ENCODE results near the gene CARS2.
"Not testable (repeated sequence)": the region's sequence is repeated elsewhere in the genome, so short reads cannot be mapped to it uniquely, and the experiment has no call there.

CARS2 gene

DNA sequence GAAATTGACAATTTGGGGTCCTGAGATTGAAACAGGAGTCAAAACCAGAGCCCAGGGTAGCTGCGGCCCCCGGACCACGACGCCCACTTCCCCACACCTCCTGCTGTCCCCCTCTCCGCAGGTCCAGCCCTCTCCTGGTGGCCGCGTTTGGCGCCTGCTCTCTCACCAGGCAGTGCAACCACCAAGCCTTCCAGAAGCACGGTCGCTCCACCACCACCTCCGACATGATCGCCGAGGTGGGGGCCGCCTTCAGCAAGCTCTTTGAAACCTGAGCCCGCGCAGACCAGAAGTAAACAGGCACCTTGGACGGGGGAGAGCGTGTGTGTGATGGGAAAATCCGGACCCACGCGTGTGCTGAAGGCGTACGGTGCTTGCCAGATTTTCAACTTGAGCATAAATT lies 67.7 kb downstream of the CARS2 start:
- no peak for DNase-seq (ENCODE audit: low spot score)

DNA sequence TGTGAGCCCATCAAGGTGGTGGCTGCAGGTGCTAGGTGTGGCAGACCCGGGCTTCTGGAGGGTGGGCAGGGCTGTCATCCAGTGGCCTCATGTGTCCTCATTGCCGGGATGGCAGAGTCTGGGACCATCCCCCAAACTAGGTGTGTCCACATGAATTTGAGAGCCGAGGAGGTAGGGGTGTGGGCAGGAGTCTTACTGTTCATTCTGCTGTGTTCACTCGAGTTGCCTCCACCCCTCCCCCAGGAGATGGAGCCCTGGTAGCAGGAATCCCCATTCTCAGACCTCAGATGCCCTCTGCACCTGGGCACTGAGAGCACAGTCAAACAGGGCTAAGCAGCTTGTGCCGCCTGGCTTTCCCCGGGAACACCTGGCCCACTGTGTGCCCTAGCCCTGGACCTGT lies 68.2 kb downstream of the CARS2 start:
- no peak for DNase-seq (ENCODE audit: low spot score)

DNA sequence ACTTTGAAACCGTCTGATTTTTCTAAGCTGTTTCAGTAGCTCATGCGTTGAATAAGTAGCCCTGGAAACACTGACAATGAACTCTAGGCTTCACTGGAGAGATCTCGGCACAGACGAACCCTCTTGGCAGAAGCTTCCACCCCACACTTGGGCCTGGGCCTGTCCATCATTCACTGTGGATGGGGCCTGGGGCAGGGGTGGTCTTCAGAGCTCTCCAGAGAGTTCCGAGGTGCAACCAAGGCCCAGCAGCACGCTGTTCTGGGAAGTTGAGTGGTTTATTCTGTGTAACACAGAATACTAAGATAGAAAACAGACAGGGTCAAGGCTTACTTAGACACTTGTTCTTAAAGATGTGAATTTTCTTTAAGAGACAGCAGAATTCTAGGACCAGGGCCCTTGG lies 68.6 kb downstream of the CARS2 start:
- no peak for DNase-seq (ENCODE audit: low spot score)

DNA sequence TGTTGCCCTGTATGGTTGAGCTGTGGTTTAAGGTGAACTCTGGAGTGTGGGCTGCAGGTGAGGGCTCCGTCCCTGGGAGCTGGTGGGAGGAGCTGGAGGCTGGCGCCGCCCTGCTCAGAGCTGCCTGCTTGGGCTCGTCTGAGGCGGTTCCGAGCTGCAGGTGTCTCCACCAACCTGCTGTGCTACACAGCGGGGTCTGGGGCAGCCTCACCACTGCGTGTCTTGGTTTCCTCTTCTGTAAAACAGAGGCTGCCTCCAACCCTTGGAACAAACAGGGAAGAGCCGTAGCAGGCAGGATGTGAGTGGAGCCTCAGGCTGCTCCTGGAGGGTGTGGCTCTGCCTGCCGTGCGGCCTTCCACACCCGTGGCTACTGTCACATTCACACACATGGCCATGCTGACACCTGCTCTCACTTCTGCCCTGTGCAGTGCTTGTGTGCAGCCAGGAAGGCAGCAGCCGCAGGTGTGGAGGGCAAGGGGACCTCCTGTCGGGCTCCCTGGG lies 69.2 kb downstream of the CARS2 start:
- no peak for DNase-seq (ENCODE audit: low spot score)

DNA sequence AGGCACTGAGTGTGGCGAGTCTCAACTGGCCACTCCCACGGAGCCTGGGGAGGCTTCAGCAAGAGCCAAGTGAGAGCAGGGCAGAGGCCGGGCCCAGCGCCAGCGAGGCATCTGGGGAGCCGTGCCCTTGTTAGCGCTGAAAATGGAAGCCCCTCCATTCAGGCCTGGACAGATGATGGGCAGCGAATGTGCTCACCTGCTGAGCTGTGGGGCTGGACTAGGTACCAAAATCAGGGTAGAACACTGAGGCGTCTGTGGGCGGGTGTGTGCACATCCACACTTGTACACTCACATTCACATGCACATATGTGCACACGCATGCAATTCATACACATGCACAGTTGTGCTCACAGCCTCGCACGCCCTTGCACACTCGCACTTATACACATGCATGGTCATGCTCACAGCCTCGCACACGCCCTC lies 69.9 kb downstream of the CARS2 start:
- DNase-seq (ENCODE audit: low spot score), result no peak

DNA sequence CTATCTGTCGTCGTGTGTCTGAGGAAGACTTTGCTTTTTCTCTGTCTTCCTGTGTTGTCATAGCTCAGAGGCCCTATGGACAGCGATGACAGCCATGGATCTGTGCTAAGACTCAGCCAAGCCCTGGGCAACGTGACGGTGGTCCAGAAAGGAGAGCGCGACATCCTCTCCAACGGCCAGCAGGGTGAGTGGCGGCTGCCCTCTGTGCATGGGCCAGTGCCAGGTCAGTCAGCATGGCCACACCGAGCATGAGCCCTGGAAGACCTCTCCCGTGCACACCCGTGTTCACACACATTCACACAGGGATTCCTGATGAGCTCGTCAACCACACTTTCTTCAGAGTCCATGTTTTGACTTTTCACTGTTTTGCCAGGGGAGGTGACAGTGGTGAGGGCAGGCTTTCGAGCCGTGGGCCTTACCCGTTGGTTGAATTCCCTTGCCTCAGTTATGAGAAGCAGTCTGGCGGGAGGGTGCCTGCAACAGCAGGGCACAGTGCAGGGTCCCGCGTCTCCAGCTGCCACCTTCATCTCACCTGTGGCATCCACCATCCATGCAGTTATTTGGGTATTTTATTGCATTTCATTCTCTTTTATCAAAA lies 70.4 kb downstream of the CARS2 start:
- DNase-seq (ENCODE audit: low spot score), result no peak

DNA sequence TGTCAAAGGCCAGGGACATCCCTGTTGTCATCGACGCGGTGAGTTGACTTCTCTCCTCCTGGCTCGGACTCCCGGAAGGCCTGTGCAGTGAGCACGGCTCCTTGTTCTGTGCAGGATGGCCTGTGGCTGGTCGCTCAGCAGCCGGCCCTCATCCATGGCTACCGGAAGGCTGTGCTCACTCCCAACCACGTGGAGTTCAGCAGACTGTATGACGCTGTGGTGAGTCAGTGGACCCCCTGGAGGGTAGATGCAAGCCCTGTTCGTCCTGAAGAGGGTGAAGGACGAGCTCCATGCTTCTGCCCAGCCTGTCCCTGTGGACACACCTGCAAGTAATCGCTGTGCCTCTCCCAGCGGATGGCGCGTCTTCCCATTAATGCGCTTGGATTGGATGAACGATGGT lies 71.4 kb downstream of the CARS2 start:
- peak; percentile 8 for DNase-seq (ENCODE audit: low spot score)

DNA sequence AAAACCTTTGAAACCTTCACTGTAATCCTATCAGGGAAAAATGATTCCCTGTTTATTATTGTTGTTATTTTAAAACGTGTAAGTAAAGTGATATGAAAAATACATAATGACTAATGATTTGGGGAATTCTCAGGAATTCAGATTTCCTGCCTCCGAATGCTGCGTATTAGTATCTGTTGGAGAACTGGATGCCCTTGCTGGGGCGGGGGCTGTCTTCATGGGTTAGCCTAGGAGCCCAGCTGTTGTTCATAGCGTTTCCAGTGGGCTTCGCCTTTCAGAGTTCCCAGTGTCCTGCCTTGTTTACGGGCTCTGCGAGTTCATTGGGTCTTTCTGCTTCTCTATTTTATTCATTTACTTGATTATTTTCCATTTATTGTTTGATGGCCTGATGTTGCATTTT lies 72.1 kb downstream of the CARS2 start:
- DNase-seq (ENCODE audit: low spot score), result no peak

DNA sequence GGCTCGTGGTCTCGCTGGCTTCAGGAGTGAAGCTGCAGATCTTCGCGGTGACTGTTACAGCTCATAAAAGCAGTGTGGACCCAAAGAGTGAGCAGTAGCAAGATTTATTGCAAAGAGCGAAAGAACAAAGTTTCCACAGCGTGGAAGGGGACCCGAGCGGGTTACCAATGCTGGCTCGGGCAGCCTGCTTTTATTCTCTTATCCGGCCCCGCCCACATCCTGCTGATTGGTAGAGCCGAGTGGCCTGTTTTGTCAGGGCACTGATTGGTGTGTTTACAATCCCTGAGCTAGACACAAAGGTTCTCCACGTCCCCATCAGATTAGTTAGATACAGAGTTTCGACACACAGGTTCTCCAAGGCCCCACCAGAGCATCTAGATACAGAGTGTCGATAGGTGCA lies 73.7 kb downstream of the CARS2 start:
- not testable (repeated sequence) for DNase-seq (ENCODE audit: low spot score)

DNA sequence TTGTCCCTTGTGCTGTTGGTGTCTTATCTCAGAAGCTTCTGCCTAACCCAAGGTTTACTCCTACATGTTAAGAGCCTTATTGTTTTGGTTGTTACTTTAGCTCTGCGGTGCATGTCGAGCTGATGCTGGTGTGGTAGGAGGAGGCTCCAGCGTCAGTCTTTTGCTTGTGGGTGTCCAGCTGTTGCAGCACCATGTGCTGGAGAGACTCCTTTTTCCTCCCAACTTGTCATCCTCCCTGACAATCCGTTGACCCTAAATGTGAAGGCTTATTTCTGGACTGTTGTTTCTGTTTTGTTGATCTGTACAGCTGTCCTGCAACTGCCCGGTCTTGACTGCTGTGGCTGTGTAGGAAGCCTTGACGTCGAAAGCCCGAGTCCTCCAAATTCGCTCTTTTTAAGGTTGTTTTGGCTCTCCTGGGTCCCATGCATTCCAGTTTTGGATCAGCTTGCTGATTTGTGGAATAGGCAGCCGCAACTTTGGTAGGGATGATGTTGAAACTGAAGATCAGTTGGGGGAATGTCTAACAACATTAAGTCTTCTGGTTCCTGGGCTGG lies 75.3 kb downstream of the CARS2 start:
- DNase-seq (ENCODE audit: low spot score), result no peak

DNA sequence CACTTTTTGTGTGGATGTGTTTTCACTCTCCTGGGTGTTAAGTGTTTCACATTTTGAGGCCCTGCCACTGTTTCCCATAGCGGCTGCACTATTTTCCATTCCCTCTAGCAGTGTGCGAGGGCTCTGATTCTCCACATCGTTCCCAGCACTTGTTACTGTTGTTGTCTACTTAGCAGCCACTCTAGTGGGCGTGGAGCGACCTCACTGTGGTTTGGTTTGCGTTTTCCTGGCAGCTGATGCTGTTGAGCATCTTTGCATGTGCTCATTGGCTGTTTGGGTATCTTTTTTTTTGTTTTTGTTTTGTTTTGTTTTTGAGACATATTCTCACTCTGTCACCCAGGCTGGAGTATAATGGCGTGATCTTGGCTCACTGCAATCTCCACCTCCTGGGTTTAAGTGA lies 76.2 kb downstream of the CARS2 start:
- no peak for DNase-seq (ENCODE audit: low spot score)

DNA sequence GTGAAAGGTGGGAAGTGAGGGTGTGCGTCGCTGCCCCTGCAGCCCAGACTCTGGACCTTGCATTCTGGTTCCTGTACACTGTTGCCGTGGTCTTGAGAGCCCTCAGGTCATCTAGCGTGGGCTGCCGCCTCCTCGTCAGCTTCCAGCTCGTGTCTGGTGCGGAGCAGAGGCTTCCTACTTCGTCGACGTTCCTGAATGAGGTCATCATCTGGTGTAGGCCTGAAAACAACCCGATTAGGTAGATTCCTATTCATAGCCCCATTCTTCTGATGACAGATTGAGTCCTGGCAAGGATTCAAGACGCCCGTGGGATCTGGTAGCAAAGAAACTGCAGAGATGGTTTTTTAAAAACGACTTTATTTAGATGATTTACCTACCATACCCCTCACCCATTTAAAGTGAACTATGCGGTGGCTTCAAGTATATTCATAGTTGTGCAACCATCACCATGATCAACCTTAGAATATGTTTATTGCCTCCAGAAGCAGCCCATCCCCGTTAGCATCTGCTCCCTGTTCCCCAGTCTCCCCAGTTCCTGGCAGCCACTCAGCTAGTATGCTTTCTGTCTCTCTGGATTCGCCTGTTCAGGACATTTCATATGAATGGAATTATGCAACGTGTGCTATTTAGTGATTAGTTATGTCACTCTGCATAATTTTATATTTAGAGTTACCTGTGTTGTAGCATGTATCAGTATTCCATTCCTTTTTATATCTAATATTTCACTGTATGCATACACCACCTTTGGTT lies 76.8 kb downstream of the CARS2 start:
- DNase-seq (ENCODE audit: low spot score), result no peak

DNA sequence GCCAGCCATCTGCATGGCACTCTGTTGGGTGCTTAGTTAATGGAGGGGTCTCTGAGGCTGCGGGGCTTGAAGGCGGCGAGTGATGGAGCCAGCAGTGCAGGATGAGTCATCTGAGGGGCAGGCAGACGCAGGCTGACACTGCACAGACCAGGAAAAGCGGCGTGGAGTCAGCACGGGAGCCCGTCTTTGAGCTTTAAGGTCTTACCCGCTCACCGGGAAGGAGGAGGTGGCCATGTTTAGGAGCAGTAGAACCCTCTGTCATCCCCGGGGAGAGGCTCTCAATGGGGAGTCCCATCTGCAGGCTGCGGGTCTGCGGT lies 77.5 kb downstream of the CARS2 start:
- DNase-seq (ENCODE audit: low spot score), result no peak

DNA sequence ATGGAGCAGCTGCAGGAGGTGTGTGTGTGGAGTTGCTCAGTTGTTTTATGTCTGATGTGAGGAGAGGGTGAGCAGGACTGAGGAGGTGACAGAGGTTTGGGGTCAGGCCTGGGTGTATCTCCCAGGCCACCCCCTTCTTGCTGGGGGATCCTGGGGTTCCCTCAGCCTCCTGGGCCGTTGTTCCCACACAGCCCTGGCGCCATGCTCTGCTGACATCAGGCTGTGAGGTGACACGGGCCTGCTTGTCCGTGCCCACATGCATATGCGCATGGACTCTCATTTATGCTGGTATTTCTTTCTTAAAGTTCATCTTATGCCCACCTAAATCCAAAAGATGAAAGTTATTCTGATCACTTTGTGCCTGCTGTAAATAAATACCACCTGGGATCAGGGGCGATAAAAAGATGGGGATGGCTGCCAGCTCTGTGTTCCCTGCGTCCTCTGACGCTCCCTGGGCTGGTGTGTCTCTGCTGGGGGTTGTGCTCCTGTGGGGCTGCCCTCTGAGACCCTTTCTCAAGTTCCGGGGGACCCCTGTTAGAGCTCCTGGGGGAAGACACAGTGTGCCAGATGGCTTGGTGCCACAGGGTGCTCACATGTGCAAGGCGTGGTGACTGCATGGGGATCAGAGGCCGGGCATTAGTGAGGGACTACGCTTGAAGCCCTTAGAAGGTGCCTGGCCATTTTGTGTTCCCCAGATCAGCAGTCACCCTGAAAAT lies 78.0 kb downstream of the CARS2 start:
- DNase-seq (ENCODE audit: low spot score), result no peak

DNA sequence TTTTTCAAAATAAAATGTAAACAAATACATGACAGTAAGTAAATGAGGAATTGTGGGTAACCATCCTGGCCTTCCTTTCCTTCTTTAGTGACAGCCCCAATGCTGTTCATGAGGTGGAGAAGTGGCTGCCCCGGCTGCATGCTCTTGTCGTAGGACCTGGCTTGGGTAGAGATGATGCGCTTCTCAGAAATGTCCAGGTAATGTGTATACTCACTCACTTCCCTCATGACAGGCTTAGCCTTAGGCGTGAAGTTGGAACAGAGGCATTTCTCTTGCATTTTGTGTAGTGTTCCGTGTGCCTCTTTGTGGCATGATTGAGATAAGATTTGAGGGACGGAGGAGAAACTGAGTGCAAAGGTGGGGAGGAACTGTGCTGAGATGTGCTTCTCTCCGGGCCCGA lies 78.6 kb downstream of the CARS2 start:
- no peak for DNase-seq (ENCODE audit: low spot score)

DNA sequence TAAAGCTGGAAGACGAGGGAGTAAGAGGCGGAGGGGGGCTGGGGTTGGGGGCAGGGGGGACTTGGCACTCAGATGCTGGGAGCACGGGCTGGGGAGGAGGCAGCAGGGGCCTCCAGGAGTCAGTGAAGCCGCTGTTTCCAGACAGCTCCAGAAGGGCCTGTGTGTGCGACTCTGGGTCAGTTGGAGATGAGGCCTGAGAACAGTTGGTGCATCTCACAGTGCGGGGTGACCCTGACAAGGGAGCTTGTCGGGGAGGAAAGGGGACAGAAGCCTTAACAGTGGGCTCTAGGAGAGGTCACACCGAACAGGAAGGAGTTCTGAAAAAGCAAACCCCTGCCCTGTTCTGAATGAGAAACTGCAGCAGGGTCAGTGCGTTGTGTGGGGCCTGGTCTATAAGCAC lies 79.4 kb downstream of the CARS2 start:
- no peak for DNase-seq (ENCODE audit: low spot score)

DNA sequence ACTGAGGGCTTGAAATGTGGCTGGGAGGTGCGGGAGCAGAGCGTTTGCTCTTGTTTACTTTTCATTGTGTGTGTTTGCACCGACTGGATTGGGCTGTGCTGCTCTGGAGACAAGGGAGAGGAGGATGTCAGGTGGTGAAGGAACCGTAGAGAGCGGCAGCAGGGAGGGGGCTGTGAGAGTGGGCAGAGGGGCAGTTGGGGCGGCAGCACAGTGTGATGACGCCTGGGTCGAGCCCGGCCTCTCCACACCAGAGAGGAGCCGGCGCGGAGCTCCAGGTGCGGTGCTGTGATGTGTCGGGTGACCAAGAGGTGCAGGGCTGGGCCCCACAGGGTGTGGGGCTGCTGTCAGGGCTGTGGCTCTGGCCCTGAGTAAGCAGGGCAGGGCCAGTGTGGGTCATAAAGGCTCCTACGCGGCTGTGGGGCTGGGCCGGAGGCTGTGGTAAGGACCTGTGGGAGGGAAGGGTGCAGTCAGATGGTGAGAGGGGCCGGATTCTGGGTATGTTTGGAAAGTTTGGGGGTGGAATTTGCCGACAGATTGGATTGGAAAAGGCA lies 80.1 kb downstream of the CARS2 start:
- no peak for DNase-seq (ENCODE audit: low spot score)

DNA sequence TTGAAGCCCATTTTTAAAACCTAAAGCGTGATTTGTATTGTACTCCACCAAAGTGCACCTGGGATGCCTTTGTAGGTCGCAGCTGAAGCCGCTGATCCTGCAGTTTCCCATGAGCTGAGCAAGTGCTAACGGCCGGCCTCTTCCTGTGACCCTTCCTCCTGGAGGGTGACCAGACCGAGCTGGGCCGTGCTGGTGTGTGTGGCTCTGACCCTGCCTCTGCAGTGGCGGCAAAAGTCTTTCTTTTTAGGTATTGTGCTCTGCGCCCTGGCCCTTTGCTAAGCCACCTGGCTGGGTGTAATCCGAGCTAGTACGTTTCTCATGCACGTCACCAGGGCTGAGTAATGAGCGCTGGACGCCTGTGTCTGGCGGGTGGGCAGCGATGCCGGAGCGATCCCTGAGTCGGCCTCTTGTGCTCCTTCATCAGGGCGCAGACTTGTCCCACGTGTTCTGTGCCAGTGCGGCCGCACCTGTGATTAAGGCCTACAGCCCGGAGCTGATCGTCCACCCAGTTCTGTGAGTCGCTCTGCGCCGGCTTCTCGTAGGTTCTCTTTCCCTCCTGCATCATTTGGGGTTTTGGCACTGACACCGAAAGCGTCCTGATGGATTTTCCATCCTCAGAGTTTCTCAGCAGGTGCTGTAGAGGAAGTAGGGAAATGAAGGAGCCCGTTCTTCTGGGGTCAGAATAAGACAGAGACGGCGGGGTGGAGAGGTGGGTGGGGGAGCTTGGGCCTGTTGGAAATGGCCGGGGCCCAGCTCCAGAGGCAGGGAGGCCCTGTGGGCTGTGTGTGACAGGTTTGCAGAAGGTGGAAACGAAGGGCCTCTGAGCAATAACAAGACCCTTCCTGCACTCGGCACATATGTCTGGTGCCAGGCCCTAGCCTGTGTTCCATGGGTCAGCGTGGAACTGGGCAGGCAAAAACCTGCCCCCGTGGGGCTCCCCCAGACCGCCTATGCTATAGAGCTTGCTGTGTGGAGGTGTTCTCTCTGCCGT lies 80.9 kb downstream of the CARS2 start:
- no peak for DNase-seq (ENCODE audit: low spot score)

DNA sequence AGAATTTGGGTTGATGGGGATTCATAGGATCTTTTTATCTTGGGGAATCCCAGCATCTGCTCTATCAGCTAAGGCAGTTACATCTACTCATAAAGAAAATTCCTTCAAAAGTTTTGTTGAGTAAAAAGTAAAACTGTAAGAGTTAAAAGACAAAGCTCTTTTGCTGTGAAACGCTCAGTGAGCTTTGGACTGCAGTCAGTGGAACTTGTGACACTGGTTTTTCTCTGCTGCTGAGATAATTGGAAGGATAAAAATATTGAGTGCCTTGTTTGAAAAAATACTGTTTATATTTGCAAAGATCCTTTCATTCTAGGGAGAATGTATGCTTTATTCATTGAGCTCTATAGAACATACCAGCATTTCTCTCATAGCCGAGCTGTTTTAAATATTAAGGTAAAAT lies 85.3 kb downstream of the CARS2 start:
- DNase-seq (ENCODE audit: low spot score), result no peak

DNA sequence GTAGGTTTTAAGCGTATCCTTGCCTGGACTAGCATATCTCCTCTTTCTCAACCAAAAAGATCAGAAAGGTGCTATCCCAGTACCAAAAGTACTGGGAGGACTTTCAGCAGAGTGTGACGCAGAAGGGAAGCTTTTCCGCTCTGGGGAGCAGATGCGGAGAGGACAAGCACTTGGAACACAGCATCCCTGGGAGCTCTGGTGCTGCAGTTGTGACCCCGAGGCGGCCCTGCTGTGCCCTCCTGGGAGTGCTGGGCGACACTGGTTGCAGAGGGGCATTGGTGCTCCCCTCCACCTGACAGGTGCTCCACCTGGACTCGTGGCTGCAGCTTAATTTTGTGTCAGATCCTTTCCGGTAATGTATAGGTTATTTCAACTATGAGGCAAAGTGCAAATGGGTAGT lies 87.1 kb downstream of the CARS2 start:
- DNase-seq (ENCODE audit: low spot score), result no peak

DNA sequence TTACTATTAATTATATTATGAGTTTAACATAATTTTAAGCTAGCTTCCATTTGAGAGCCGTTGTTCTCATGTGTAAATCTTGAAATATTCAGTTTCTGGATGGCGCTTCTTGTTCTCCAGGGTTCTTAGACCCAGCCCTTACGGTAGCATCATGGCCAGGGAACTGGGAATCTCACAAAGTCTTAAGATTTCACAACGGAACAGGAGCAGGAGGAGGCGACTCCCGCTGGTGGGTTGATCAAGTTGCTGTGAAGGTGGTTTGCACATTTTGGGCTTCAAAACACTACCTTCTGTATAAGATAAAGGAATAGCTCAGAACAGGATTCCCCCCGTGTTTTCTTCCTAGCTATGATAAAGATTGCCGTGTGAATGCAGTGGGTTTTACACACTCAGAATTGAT lies 87.7 kb downstream of the CARS2 start:
- no peak for DNase-seq (ENCODE audit: low spot score)
